Neural cell (in vitro differentiated cells): Measurements from ENCODE around the gene CNNM2. TPM values are rescaled to one million over a fixed set of nuclear protein-coding genes. Genes with fewer than 3 reads are reported as not detected.

Experiments used
- H2AFZ ChIP-seq: fragments of 200-600, 300-800 bp; sonication (generic), shearing (Covaris generic); 2 replicates; pipeline ENCODE4 v1.6.0; 2014; ENCODE audit warnings: low read depth, mild to moderate bottlenecking, antibody characterized with exemption, low read length, moderate library complexity
- H3F3A ChIP-seq: fragments of 200-600 bp; shearing (Covaris generic); 2 replicates; pipeline ENCODE4 v1.6.1; 2016; ENCODE audit warnings: mild to moderate bottlenecking, moderate library complexity, mixed read lengths, antibody characterized with exemption, low read length; ENCODE audit not compliant: insufficient read depth, poor library complexity, severe bottlenecking
- H3K27ac ChIP-seq: fragments of 200-600, 300-800 bp; sonication (generic), shearing (Covaris generic); 2 replicates; pipeline ENCODE4 v1.5.1; 2014; ENCODE audit warnings: mild to moderate bottlenecking, low read length, moderate library complexity
- H3K27me3 ChIP-seq: fragments of 300-800, 200-600 bp; sonication (generic), shearing (Covaris generic); 2 replicates; pipeline ENCODE4 v1.6.0; 2014; ENCODE audit warnings: mild to moderate bottlenecking, low read depth, low read length, moderate library complexity; ENCODE audit not compliant: insufficient read depth
- H3K36me3 ChIP-seq: fragments of 300-800, 200-600 bp; sonication (generic), shearing (Covaris generic); 2 replicates; pipeline ENCODE4 v1.5.1; 2014; ENCODE audit warnings: mild to moderate bottlenecking, antibody characterized with exemption, low read length, moderate library complexity; ENCODE audit not compliant: insufficient read depth
- H3K4me2 ChIP-seq: fragments of 300-800, 200-600 bp; sonication (generic), shearing (Covaris generic); 2 replicates; pipeline ENCODE4 v1.6.0; 2014; ENCODE audit warnings: mild to moderate bottlenecking, low read length
- H3K4me3 ChIP-seq: fragments of 300-800, 200-600 bp; sonication (generic), shearing (Covaris generic); 2 replicates; pipeline ENCODE4 v1.5.1; 2014; ENCODE audit warnings: mild to moderate bottlenecking, low read length, moderate library complexity
- H3K79me2 ChIP-seq: fragments of 200-600 bp; shearing (Covaris generic); replicated peaks from 2 replicates; pipeline ENCODE4 v1.6.0; 2014; ENCODE audit warnings: mild to moderate bottlenecking, low read length, moderate library complexity; ENCODE audit not compliant: insufficient read depth
- H3K9ac ChIP-seq: fragments of 300-800, 200-600 bp; sonication (generic), shearing (Covaris generic); 2 replicates; pipeline ENCODE4 v1.6.1; 2016; ENCODE audit warnings: mild to moderate bottlenecking, low read length, mixed read lengths
- H3K9me2 ChIP-seq: fragments of 200-600 bp; shearing (Covaris generic); 2 replicates; pipeline ENCODE4 v1.6.1; 2016; ENCODE audit warnings: mild to moderate bottlenecking, low read length, mixed read lengths; ENCODE audit not compliant: insufficient read depth
- H3K9me3 ChIP-seq: fragments of 200-600, 300-800 bp; sonication (generic), shearing (Covaris generic); 2 replicates; pipeline ENCODE4 v1.6.1; 2016; ENCODE audit warnings: mild to moderate bottlenecking, mixed run types, low read length, moderate library complexity, mixed read lengths
- H4K20me1 ChIP-seq: fragments of 200-600 bp; shearing (Covaris generic); 2 replicates; pipeline ENCODE4 v1.6.1; 2016; ENCODE audit warnings: mild to moderate bottlenecking, mixed run types; ENCODE audit not compliant: insufficient read depth
- EP300 ChIP-seq: fragments of 450-650 bp; conservative IDR thresholded peaks from 2 replicates; pipeline ENCODE4 v1.6.1; 2014; ENCODE audit warnings: antibody characterized with exemption, mild to moderate bottlenecking, moderate library complexity; ENCODE audit not compliant: poor library complexity, severe bottlenecking
- EZH2 ChIP-seq: fragments of 200-600, 300-800 bp; shearing (Covaris generic), sonication (generic); IDR thresholded peaks from 2 replicates; pipeline ENCODE4 v1.6.1; 2014; ENCODE audit warnings: antibody characterized with exemption, low read length, borderline replicate concordance, mild to moderate bottlenecking; ENCODE audit not compliant: insufficient read depth, poor library complexity, severe bottlenecking
- MXI1 ChIP-seq: fragments of 450-650 bp; conservative IDR thresholded peaks from 2 replicates; pipeline ENCODE4 v1.6.1; 2014; ENCODE audit warnings: antibody characterized with exemption, mild to moderate bottlenecking; ENCODE audit not compliant: poor library complexity, severe bottlenecking
- POLR2AphosphoS5 ChIP-seq: IDR thresholded peaks from 2 replicates; pipeline ENCODE4 v1.6.1; 2012
- RAD21 ChIP-seq: fragments of 450-650 bp; conservative IDR thresholded peaks from 2 replicates; pipeline ENCODE4 v1.6.1; 2014; ENCODE audit warnings: antibody characterized with exemption, mild to moderate bottlenecking, moderate library complexity
- SMC3 ChIP-seq: fragments of 450-650 bp; conservative IDR thresholded peaks from 2 replicates; pipeline ENCODE4 v1.6.1; 2014; ENCODE audit warnings: antibody characterized with exemption, mild to moderate bottlenecking, moderate library complexity; ENCODE audit not compliant: poor library complexity
- TAF1 ChIP-seq: IDR thresholded peaks from 2 replicates; pipeline ENCODE4 v1.6.1; 2012; ENCODE audit warnings: low read depth
- polyA plus RNA-seq: library from polyadenylated mRNA; depleted of rRNA; stranded (reverse); fragments of >200 nt; gene quantifications from 2 replicates; pipeline ENCODE4 v1.2.3, GENCODE V29; 2014
- TF ChIP-seq, protein P1 (sequence below): IDR thresholded peaks from 2 replicates; pipeline ENCODE4 v1.6.1; 2012; ENCODE audit warnings: borderline replicate concordance
- TF ChIP-seq, protein P2 (sequence below): fragments of 450-650 bp; IDR thresholded peaks from 2 replicates; pipeline ENCODE4 v1.5.1; 2014; ENCODE audit warnings: antibody characterized with exemption, mild to moderate bottlenecking, moderate library complexity; ENCODE audit not compliant: poor library complexity, severe bottlenecking

CNNM2 gene
- polyA plus RNA-seq, 1 donor from 2014 or later: 5.0 TPM

DNA sequence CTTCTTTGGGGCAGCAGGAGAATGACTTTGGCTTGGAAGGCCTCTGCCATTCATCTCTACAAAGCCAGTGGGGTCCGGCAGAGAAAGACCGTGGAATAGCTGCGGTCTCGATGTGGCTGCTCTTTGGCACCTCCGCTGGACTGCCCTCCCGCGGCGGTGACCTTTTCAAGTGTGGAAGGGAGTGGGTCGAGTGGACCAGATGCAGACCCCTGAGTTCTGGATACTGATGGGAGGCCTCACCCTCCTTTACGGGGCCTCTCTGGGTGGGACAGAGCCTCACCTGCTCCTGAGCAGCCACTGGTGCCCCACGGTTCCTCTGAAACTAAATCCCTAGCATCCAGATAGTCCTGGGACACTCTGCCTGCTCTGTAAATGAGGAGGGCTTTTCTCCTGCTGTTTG, 161.9 kb downstream of the CNNM2 start:
- Histone ChIP-seq H3K9me3 (no peaks in the 10 kb centered on the region), H4K20me1 (no peaks in the 10 kb centered on the region), H3F3A (no peaks in the 10 kb centered on the region), H3K27ac (no peak overlapping the region), H3K9ac (no peak overlapping the region), H3K4me2 (no peak overlapping the region), H3K27me3 (no peaks in the 10 kb centered on the region), H3K36me3 (peaks cover 6% of the 10 kb centered on the region), H3K4me3 (no peak overlapping the region), H3K9me2 (no peaks in the 10 kb centered on the region), H3K79me2 (no peaks in the 10 kb centered on the region), H2AFZ (no peak overlapping the region)
- no peak for TF ChIP-seq EP300
- TF ChIP-seq TAF1: no peak
- no peak for TF ChIP-seq MXI1
- TF ChIP-seq SMC3: no peak
- TF ChIP-seq RAD21: no peak
- TF ChIP-seq, protein P1, sequence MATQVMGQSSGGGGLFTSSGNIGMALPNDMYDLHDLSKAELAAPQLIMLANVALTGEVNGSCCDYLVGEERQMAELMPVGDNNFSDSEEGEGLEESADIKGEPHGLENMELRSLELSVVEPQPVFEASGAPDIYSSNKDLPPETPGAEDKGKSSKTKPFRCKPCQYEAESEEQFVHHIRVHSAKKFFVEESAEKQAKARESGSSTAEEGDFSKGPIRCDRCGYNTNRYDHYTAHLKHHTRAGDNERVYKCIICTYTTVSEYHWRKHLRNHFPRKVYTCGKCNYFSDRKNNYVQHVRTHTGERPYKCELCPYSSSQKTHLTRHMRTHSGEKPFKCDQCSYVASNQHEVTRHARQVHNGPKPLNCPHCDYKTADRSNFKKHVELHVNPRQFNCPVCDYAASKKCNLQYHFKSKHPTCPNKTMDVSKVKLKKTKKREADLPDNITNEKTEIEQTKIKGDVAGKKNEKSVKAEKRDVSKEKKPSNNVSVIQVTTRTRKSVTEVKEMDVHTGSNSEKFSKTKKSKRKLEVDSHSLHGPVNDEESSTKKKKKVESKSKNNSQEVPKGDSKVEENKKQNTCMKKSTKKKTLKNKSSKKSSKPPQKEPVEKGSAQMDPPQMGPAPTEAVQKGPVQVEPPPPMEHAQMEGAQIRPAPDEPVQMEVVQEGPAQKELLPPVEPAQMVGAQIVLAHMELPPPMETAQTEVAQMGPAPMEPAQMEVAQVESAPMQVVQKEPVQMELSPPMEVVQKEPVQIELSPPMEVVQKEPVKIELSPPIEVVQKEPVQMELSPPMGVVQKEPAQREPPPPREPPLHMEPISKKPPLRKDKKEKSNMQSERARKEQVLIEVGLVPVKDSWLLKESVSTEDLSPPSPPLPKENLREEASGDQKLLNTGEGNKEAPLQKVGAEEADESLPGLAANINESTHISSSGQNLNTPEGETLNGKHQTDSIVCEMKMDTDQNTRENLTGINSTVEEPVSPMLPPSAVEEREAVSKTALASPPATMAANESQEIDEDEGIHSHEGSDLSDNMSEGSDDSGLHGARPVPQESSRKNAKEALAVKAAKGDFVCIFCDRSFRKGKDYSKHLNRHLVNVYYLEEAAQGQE: no peak
- TF ChIP-seq POLR2AphosphoS5: no peak
- no peak for TF ChIP-seq EZH2
- TF ChIP-seq, protein P2, sequence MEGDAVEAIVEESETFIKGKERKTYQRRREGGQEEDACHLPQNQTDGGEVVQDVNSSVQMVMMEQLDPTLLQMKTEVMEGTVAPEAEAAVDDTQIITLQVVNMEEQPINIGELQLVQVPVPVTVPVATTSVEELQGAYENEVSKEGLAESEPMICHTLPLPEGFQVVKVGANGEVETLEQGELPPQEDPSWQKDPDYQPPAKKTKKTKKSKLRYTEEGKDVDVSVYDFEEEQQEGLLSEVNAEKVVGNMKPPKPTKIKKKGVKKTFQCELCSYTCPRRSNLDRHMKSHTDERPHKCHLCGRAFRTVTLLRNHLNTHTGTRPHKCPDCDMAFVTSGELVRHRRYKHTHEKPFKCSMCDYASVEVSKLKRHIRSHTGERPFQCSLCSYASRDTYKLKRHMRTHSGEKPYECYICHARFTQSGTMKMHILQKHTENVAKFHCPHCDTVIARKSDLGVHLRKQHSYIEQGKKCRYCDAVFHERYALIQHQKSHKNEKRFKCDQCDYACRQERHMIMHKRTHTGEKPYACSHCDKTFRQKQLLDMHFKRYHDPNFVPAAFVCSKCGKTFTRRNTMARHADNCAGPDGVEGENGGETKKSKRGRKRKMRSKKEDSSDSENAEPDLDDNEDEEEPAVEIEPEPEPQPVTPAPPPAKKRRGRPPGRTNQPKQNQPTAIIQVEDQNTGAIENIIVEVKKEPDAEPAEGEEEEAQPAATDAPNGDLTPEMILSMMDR: no peak

DNA sequence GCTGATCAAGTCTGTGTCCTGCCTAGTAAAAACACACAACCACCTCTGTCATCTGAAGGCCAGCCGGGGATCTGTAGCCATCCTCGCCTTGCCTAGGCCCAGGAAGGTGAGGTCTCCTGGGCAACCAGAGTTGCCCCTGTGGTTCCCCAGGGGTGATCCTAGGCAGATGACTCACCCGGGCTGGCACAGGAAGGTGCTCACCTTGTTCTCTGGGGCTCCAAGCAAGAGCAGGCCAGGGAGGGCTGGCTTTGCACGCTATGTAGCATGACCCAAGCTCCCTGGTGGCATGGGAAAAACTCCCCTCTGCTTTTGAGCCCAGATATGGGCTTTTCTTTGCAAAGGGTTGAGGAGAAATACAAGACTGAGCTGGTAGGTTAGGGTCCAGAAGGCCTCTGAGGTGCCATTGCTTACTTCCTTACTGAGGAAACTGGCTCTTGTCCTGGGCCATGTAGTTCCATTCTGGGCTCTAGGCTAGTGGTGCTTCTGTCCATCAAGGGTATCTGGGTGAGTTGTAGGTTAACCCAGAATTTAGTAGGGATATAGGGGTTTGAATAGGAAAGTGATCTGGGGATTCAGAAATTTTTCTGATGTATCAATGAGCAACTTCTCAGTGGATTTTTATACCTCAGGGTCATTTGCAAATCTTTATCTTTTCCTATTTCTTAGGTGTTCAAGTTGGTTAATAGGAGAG, 162.9 kb downstream of the CNNM2 start:
- Histone ChIP-seq H3K27me3 (no peaks in the 10 kb centered on the region), H3K9me3 (no peaks in the 10 kb centered on the region), H3K9ac (no peak overlapping the region), H4K20me1 (no peaks in the 10 kb centered on the region), H3F3A (no peaks in the 10 kb centered on the region), H3K36me3 (peaks cover 6% of the 10 kb centered on the region), H3K4me3 (no peak overlapping the region), H3K27ac (no peak overlapping the region), H3K79me2 (no peaks in the 10 kb centered on the region), H3K4me2 (no peak overlapping the region), H2AFZ (no peak overlapping the region), H3K9me2 (no peaks in the 10 kb centered on the region)
- no peak for TF ChIP-seq EZH2
- TF ChIP-seq POLR2AphosphoS5: peak; percentile 7

DNA sequence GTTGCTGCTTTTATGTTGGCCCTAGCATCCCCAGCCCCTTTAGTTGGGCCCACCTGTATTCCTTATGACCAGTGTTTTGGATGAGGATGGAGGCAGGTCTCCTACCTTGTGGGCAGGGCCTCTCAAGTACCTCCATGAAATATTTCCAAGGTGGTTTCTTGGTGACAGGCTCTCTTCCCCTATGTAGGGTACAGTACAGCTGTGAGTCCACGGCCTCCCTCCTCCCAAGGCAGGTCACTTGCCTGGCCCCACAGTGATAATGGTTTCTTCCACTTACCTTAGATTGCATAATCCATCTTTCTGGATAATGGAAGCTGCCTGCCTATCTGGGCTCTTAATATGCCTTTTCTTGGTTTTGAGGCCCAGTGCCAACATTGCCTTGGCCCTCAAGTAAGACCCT, 164.6 kb downstream of the CNNM2 start:
- peaks cover 6% of the 10 kb centered on the region for H3K36me3 ChIP-seq
- H3K79me2 ChIP-seq: no peaks in the 10 kb centered on the region
- no peak overlapping the region for H3K4me3 ChIP-seq
- H2AFZ ChIP-seq: no peak overlapping the region
- no peak overlapping the region for H3K27ac ChIP-seq
- H3K4me2 ChIP-seq: no peak overlapping the region
- no peaks in the 10 kb centered on the region for H3K27me3 ChIP-seq
- TF ChIP-seq, protein P1: no peak
- TF ChIP-seq TAF1 (no peak), RAD21 (no peak), EZH2 (no peak), EP300 (no peak), MXI1 (no peak), SMC3 (no peak), POLR2AphosphoS5 (no peak)
- TF ChIP-seq, protein P2: no peak
- no peaks in the 10 kb centered on the region for H3K9me2 ChIP-seq
- no peak overlapping the region for H3K9ac ChIP-seq
- no peaks in the 10 kb centered on the region for H4K20me1 ChIP-seq
- H3F3A ChIP-seq: no peaks in the 10 kb centered on the region
- H3K9me3 ChIP-seq: no peaks in the 10 kb centered on the region
